ENCODE measurements around the gene SLC35F4. TPM values are rescaled to one million over a fixed set of nuclear protein-coding genes. Genes with fewer than 3 reads are reported as not detected.

Gene SLC35F4
- total RNA-seq, 2 experiments from 2014 or later, result not detected

GRCh38 chr14:57659052-57659451 is 206.8 kb downstream of the SLC35F4 start:
- no peak for DNase-seq
- Histone ChIP-seq H3K27me3 (ENCODE audit: control insufficient read depth in 1 of 2, insufficient read depth in 2 of 2, low read length in 2 of 2) (no peaks in the 10 kb centered on the region), H3K27ac (ENCODE audit: low read depth in 1 of 2, low read length in 2 of 2) (no peak overlapping the region), H3K4me1 (ENCODE audit: insufficient read depth, low read length) (no peaks in the 10 kb centered on the region), H3K36me3 (ENCODE audit: insufficient read depth, low read length) (no peaks in the 10 kb centered on the region), H3K9me3 (ENCODE audit: control insufficient read depth in 1 of 2, insufficient read depth in 1 of 2, low read length in 2 of 2) (no peaks in the 10 kb centered on the region), H3K4me3 (ENCODE audit: low read length) (no peak overlapping the region)
- Mint-ChIP-seq H3K9me3 (peaks cover 11% of the 10 kb centered on the region), H3K36me3 (ENCODE audit: low read depth) (no peaks in the 10 kb centered on the region), H3K27ac (no peak overlapping the region), H3K4me3 (no peak overlapping the region), H3K27me3 (no peaks in the 10 kb centered on the region), H3K4me1 (ENCODE audit: low read depth) (no peaks in the 10 kb centered on the region)
- no peak for TF ChIP-seq CTCF (IDR thresholded peaks at IDR 0.05)
- POLR2A ChIA-PET, result no interaction called here
- ATAC-seq (ENCODE audit: poor library complexity), result no peak
- intact Hi-C loops (cut with DNase I, micrococcal nuclease), result no loop called here
- CTCF ChIA-PET, result no interaction called here

- Mint-ChIP-seq H3K27me3 (no peaks in the 10 kb centered on the region), H3K36me3 (ENCODE audit: low read depth) (no peaks in the 10 kb centered on the region), H3K4me1 (ENCODE audit: low read depth) (no peaks in the 10 kb centered on the region), H3K4me3 (no peak overlapping the region), H3K27ac (no peak overlapping the region), H3K9me3 (peaks cover 4% of the 10 kb centered on the region)
- Histone ChIP-seq H3K4me1 (ENCODE audit: insufficient read depth, low read length) (no peaks in the 10 kb centered on the region), H3K27me3 (ENCODE audit: control insufficient read depth in 1 of 2, insufficient read depth in 2 of 2, low read length in 2 of 2) (no peaks in the 10 kb centered on the region), H3K4me3 (ENCODE audit: low read length) (no peak overlapping the region), H3K9me3 (ENCODE audit: control insufficient read depth in 1 of 2, insufficient read depth in 1 of 2, low read length in 2 of 2) (no peaks in the 10 kb centered on the region), H3K27ac (ENCODE audit: low read depth in 1 of 2, low read length in 2 of 2) (no peak overlapping the region), H3K36me3 (ENCODE audit: insufficient read depth, low read length) (no peaks in the 10 kb centered on the region)
- no peak for ATAC-seq (ENCODE audit: poor library complexity)
- intact Hi-C loops (cut with DNase I, micrococcal nuclease), result no loop called here
- POLR2A ChIA-PET, result no interaction called here
- DNase-seq, result no peak
- TF ChIP-seq CTCF (IDR thresholded peaks at IDR 0.05), result no peak
- CTCF ChIA-PET, result no interaction called here
Measured at GRCh38 chr14:57657487-57657886, 208.4 kb downstream of the SLC35F4 start.

- no peaks in the 10 kb centered on the region for H3K4me1 ChIP-seq (ENCODE audit: insufficient read depth, low read length)
- H3K9me3 ChIP-seq (ENCODE audit: control insufficient read depth in 1 of 2, insufficient read depth in 1 of 2, low read length in 2 of 2), result no peaks in the 10 kb centered on the region
- TF ChIP-seq CTCF (IDR thresholded peaks at IDR 0.05), result no peak
- no peak for ATAC-seq (ENCODE audit: poor library complexity)
- no peak overlapping the region for H3K4me3 ChIP-seq (ENCODE audit: low read length)
- CTCF ChIA-PET, result no interaction called here
- intact Hi-C loops (cut with DNase I, micrococcal nuclease), result no loop called here
- H3K4me3 Mint-ChIP-seq, result no peak overlapping the region
- H3K27me3 ChIP-seq (ENCODE audit: control insufficient read depth in 1 of 2, insufficient read depth in 2 of 2, low read length in 2 of 2), result no peaks in the 10 kb centered on the region
- H3K27me3 Mint-ChIP-seq, result no peaks in the 10 kb centered on the region
- H3K9me3 Mint-ChIP-seq, result no peaks in the 10 kb centered on the region
- DNase-seq, result no peak
- POLR2A ChIA-PET, result no interaction called here
- H3K27ac Mint-ChIP-seq, result no peak overlapping the region
- H3K36me3 Mint-ChIP-seq (ENCODE audit: low read depth), result no peaks in the 10 kb centered on the region
- no peaks in the 10 kb centered on the region for H3K36me3 ChIP-seq (ENCODE audit: insufficient read depth, low read length)
- no peaks in the 10 kb centered on the region for H3K4me1 Mint-ChIP-seq (ENCODE audit: low read depth)
- H3K27ac ChIP-seq (ENCODE audit: low read depth in 1 of 2, low read length in 2 of 2), result no peak overlapping the region
Measured at GRCh38 chr14:57656853-57657252, 209.0 kb downstream of the SLC35F4 start.
